A549 (cell line): Measurements from ENCODE around the gene GPBP1L1. TPM values are rescaled to one million over a fixed set of nuclear protein-coding genes. Genes with fewer than 3 reads are reported as not detected.

ENCODE experiments used
- ATAC-seq, 2 experiments: fragments of 200-7000 bp in 1 of 2; fragments of >200 bp in 1 of 2; cut with Nextera tagmentation in 1 of 2; cut with Tn5 transposase in 1 of 2; 3 replicates each; pipeline versions ENCODE4 v1.8.0 to v1.9.1; 2018 to 2020; ENCODE audit warnings: mild to moderate bottlenecking in 1 of 2, moderate library complexity in 1 of 2
- CTCF ChIA-PET: fragments of 300-600 bp; sonication (Branson Sonifier 250); formaldehyde crosslinking; extraction: SDS; loops from one replicate; lab custom pipeline; 2021; ENCODE audit warnings: antibody characterized with exemption, inconsistent platforms; lab: Yijun Ruan, JAX
- POLR2A ChIA-PET: fragments of 350-600 bp; formaldehyde crosslinking; extraction: SDS; loops from one replicate; lab custom pipeline; 2021; ENCODE audit warnings: antibody characterized with exemption, inconsistent platforms; lab: Yijun Ruan, JAX
- DNase-seq, 2 experiments: peaks; one replicate each; pipeline versions ENCODE4 v3.0.0 to v3.0.0-alpha.2; 2011 to 2016; ENCODE audit warnings: low read depth in 1 of 2, low spot score in 1 of 2
- FAIRE-seq: peaks from 2 replicates; lab custom pipeline; 2011; peaks lifted over from hg19 to GRCh38; lab: Jason Lieb, UNC
- H3K27ac ChIP-seq, 2 experiments: fragments of >200 bp; sonication (Bioruptor Twin); formaldehyde crosslinking; 3 replicates each; pipeline ENCODE4 v1.5.1; 2016 to 2017
- H3K4me1 ChIP-seq: fragments of >200 bp; sonication (Bioruptor Twin); formaldehyde crosslinking; 3 replicates; pipeline ENCODE4 v1.6.1; 2016
- H3K4me2 ChIP-seq: fragments of >200 bp; sonication (Bioruptor Twin); formaldehyde crosslinking; 3 replicates; pipeline ENCODE4 v1.6.1; 2016
- H3K4me3 ChIP-seq: fragments of >200 bp; sonication (Bioruptor Twin); formaldehyde crosslinking; 3 replicates; pipeline ENCODE4 v1.5.1; 2016
- H3K9me3 ChIP-seq: fragments of >200 bp; sonication (Bioruptor Twin); formaldehyde crosslinking; 3 replicates; pipeline ENCODE4 v1.6.1; 2016
- CBX2 ChIP-seq: fragments of 200-600 bp; sonication (generic); IDR thresholded peaks from 2 replicates; pipeline ENCODE4 v1.6.1; 2016; ENCODE audit warnings: low read depth, mild to moderate bottlenecking, borderline replicate concordance
- FOSB ChIP-seq: fragments of 250-450 bp; sonication (Bioruptor Pico); IDR thresholded peaks from 2 replicates; pipeline ENCODE4 v1.5.0; 2020; ENCODE audit warnings: mild to moderate bottlenecking, moderate library complexity
- FOSL2 ChIP-seq, 2 experiments: fragments of 450-650 bp in 1 of 2; fragments of >200 bp in 1 of 2; sonication (Bioruptor Twin) in 1 of 2; formaldehyde crosslinking; IDR thresholded peaks; 2 replicates each; pipeline versions ENCODE4 v1.5.0 to v1.6.1; 2016 to 2020; ENCODE audit warnings: mild to moderate bottlenecking in 1 of 2, moderate library complexity in 1 of 2
- FOXS1 ChIP-seq: fragments of 250-450 bp; sonication (Bioruptor Pico); IDR thresholded peaks from 2 replicates; pipeline ENCODE4 v1.5.0; 2020; ENCODE audit warnings: mild to moderate bottlenecking, moderate library complexity
- HEYL ChIP-seq: fragments of 250-450 bp; sonication (Bioruptor Pico); IDR thresholded peaks from 2 replicates; pipeline ENCODE4 v1.8.0; 2021; ENCODE audit warnings: mild to moderate bottlenecking, moderate library complexity
- JUN ChIP-seq, 2 experiments: fragments of >200 bp; sonication (Bioruptor Twin); formaldehyde crosslinking; IDR thresholded peaks; 2 replicates in 1 of 2; 3 replicates in 1 of 2; pipeline ENCODE4 v1.6.1; 2016 to 2017
- JUNB ChIP-seq: fragments of >200 bp; sonication (Bioruptor Twin); formaldehyde crosslinking; IDR thresholded peaks from 2 replicates; pipeline ENCODE4 v1.6.1; 2016
- NFE2L2 ChIP-seq: fragments of 150-350 bp; conservative IDR thresholded peaks from 2 replicates; pipeline ENCODE4 v1.6.1; 2014; ENCODE audit warnings: low read length
- RARB ChIP-seq: fragments of 250-450 bp; sonication (Bioruptor Pico); IDR thresholded peaks from 2 replicates; pipeline ENCODE4 v1.8.0; 2021; ENCODE audit warnings: mild to moderate bottlenecking, moderate library complexity
- SMC3 ChIP-seq: fragments of >200 bp; sonication (Bioruptor Twin); formaldehyde crosslinking; IDR thresholded peaks from 3 replicates; pipeline ENCODE4 v1.6.1; 2018; ENCODE audit warnings: inconsistent platforms
- TFCP2L1 ChIP-seq: fragments of 250-450 bp; sonication (Bioruptor Pico); IDR thresholded peaks from 2 replicates; pipeline ENCODE4 v1.5.0; 2021; ENCODE audit warnings: mild to moderate bottlenecking
- ZC3H11A ChIP-seq: fragments of 450-650 bp; IDR thresholded peaks from 2 replicates; pipeline ENCODE4 v1.6.1; 2014; ENCODE audit warnings: antibody characterized with exemption, mild to moderate bottlenecking
- ZSCAN20 ChIP-seq: fragments of 250-450 bp; sonication (Bioruptor Pico); IDR thresholded peaks from 2 replicates; pipeline ENCODE4 v1.8.0; 2022; ENCODE audit warnings: mild to moderate bottlenecking, moderate library complexity
- WGBS: methylation state at CpG from one replicate; pipeline ENCODE4 v1.1.6; 2017; ENCODE audit errors: missing lambda C conversion rate; 5-methylcytosine and 5-hydroxymethylcytosine counted together
- polyA plus RNA-seq, 4 experiments: library from polyadenylated mRNA; depleted of rRNA in 3 of 4; stranded (reverse); fragments of >200 nt; fragmentation: RNase III in 1 of 4; extraction: RNeasy Plus Mini Kit Qiagen cat#74134 plus additional on column Dnase treatment in 1 of 4; gene quantifications; 2 replicates in 3 of 4; 3 replicates in 1 of 4; pipeline ENCODE4 v1.2.3, GENCODE V29; 2011 to 2017
- TF ChIP-seq, protein P1 (sequence below): fragments of 250-450 bp; sonication (Bioruptor Pico); IDR thresholded peaks from 2 replicates; pipeline ENCODE4 v1.5.0; 2020; ENCODE audit warnings: low read depth, mild to moderate bottlenecking, moderate library complexity
- TF ChIP-seq, protein P2 (sequence below): IDR thresholded peaks from 2 replicates; pipeline ENCODE4 v1.6.1; 2012; ENCODE audit warnings: low read depth, borderline replicate concordance
- TF ChIP-seq, protein P3 (sequence below): fragments of 450-650 bp; IDR thresholded peaks from 2 replicates; pipeline ENCODE4 v1.6.1; 2014; ENCODE audit warnings: antibody characterized with exemption
- TF ChIP-seq, protein P4 (sequence below): IDR thresholded peaks from 2 replicates; pipeline ENCODE4 v1.6.1; 2012
- TF ChIP-seq, protein P5 (sequence below): IDR thresholded peaks from 2 replicates; pipeline ENCODE4 v1.6.1; 2012
- TF ChIP-seq, protein P6 (sequence below): fragments of 250-450 bp; sonication (Bioruptor Pico); IDR thresholded peaks from 2 replicates; pipeline ENCODE4 v1.5.0; 2021; ENCODE audit warnings: mild to moderate bottlenecking, moderate library complexity, borderline replicate concordance
- TF ChIP-seq, protein P7 (sequence below): fragments of >200 bp; sonication (Bioruptor Twin); formaldehyde crosslinking; IDR thresholded peaks from 3 replicates; pipeline ENCODE4 v1.5.1; 2016

Gene GPBP1L1
- polyA plus RNA-seq, 2 of the 4 experiments (the other 2 are of a cell fraction), result 50.9 to 74.0 TPM

DNA sequence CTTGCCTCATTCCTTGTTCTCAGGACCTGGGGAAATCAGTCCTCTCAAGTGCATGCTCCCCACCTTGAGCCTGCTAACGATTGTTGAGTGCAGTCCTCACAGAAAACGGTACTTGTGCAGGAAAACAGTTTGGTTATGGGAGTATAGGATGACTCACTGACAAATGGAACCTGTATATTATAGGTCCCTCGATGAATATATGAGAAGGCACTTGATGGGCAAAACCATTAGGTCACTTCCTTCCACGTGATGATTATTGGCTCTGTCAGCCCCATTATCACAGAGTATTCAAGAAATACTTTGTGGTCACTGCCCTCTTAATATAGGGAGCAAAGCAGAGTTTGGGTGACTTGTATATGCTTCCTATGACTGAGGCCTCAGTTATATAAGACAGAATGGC is 68.7 kb downstream of the GPBP1L1 start:
- no peak overlapping the region for H3K4me3 ChIP-seq
- ChIA-PET POLR2A (no interaction called here), CTCF (no interaction called here)
- TF ChIP-seq, protein P1, sequence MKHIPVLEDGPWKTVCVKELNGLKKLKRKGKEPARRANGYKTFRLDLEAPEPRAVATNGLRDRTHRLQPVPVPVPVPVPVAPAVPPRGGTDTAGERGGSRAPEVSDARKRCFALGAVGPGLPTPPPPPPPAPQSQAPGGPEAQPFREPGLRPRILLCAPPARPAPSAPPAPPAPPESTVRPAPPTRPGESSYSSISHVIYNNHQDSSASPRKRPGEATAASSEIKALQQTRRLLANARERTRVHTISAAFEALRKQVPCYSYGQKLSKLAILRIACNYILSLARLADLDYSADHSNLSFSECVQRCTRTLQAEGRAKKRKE (CRISPR knock-in tag), result no peak
- TF ChIP-seq FOXS1, result no peak
- TF ChIP-seq, protein P2, sequence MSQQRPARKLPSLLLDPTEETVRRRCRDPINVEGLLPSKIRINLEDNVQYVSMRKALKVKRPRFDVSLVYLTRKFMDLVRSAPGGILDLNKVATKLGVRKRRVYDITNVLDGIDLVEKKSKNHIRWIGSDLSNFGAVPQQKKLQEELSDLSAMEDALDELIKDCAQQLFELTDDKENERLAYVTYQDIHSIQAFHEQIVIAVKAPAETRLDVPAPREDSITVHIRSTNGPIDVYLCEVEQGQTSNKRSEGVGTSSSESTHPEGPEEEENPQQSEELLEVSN, result no peak
- TF ChIP-seq, protein P3, sequence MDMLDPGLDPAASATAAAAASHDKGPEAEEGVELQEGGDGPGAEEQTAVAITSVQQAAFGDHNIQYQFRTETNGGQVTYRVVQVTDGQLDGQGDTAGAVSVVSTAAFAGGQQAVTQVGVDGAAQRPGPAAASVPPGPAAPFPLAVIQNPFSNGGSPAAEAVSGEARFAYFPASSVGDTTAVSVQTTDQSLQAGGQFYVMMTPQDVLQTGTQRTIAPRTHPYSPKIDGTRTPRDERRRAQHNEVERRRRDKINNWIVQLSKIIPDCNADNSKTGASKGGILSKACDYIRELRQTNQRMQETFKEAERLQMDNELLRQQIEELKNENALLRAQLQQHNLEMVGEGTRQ, result no peak
- no peak for TF ChIP-seq TFCP2L1 (CRISPR knock-in tag)
- TF ChIP-seq, protein P4, sequence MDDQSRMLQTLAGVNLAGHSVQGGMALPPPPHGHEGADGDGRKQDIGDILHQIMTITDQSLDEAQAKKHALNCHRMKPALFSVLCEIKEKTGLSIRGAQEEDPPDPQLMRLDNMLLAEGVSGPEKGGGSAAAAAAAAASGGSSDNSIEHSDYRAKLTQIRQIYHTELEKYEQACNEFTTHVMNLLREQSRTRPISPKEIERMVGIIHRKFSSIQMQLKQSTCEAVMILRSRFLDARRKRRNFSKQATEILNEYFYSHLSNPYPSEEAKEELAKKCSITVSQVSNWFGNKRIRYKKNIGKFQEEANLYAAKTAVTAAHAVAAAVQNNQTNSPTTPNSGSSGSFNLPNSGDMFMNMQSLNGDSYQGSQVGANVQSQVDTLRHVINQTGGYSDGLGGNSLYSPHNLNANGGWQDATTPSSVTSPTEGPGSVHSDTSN, result no peak
- no peak for TF ChIP-seq ZSCAN20
- TF ChIP-seq, protein P5, sequence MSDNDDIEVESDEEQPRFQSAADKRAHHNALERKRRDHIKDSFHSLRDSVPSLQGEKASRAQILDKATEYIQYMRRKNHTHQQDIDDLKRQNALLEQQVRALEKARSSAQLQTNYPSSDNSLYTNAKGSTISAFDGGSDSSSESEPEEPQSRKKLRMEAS, result no peak
- no peak for TF ChIP-seq ZC3H11A
- no peak for TF ChIP-seq NFE2L2
- no peak for TF ChIP-seq SMC3
- no peak for TF ChIP-seq JUNB
- no peak for TF ChIP-seq RARB
- TF ChIP-seq FOSL2 (IDR thresholded peaks at IDR 0.05), result no peak
- TF ChIP-seq FOSL2 (CRISPR knock-in tag; IDR thresholded peaks at IDR 0.05), result no peak
- TF ChIP-seq JUN (IDR thresholded peaks at IDR 0.05), result no peak
- no peak for ATAC-seq
- H3K4me1 ChIP-seq, result no peaks in the 10 kb centered on the region
- H3K4me2 ChIP-seq, result no peak overlapping the region
- H3K27ac ChIP-seq, result no peak overlapping the region
- no peak for FAIRE-seq
- DNase-seq, result no peak
- H3K9me3 ChIP-seq, result no peaks in the 10 kb centered on the region
- WGBS, result 63% methylated on average over 4 of the region's 4 CpGs

DNA sequence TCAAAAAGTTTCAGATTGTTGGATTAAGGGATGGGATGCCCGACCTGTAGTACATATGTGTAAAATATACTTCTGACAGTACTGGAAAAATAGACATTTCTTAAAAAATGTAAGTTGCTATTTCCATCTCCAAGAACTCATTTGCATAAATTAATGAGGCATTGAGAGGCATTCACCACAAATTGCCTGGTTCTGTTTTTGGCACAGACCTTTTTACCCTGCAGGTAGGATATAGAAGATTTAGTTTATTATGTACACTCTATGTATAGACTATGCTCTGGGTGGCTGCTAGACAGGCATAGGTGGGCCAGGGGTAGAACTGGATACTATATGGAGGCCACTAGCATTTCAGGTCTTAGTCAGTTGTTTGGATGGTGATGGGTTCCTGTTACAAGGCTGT is 70.4 kb downstream of the GPBP1L1 start:
- no peak for FAIRE-seq
- POLR2A ChIA-PET, result no interaction called here
- TF ChIP-seq HEYL (no peak), CBX2 (no peak), FOSB (CRISPR knock-in tag) (no peak)
- TF ChIP-seq, protein P6, sequence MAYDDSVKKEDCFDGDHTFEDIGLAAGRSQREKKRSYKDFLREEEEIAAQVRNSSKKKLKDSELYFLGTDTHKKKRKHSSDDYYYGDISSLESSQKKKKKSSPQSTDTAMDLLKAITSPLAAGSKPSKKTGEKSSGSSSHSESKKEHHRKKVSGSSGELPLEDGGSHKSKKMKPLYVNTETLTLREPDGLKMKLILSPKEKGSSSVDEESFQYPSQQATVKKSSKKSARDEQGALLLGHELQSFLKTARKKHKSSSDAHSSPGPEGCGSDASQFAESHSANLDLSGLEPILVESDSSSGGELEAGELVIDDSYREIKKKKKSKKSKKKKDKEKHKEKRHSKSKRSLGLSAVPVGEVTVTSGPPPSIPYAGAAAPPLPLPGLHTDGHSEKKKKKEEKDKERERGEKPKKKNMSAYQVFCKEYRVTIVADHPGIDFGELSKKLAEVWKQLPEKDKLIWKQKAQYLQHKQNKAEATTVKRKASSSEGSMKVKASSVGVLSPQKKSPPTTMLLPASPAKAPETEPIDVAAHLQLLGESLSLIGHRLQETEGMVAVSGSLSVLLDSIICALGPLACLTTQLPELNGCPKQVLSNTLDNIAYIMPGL (CRISPR knock-in tag), result no peak
- TF ChIP-seq, protein P7, sequence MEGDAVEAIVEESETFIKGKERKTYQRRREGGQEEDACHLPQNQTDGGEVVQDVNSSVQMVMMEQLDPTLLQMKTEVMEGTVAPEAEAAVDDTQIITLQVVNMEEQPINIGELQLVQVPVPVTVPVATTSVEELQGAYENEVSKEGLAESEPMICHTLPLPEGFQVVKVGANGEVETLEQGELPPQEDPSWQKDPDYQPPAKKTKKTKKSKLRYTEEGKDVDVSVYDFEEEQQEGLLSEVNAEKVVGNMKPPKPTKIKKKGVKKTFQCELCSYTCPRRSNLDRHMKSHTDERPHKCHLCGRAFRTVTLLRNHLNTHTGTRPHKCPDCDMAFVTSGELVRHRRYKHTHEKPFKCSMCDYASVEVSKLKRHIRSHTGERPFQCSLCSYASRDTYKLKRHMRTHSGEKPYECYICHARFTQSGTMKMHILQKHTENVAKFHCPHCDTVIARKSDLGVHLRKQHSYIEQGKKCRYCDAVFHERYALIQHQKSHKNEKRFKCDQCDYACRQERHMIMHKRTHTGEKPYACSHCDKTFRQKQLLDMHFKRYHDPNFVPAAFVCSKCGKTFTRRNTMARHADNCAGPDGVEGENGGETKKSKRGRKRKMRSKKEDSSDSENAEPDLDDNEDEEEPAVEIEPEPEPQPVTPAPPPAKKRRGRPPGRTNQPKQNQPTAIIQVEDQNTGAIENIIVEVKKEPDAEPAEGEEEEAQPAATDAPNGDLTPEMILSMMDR, result no peak
- TF ChIP-seq, all 56 proteins: peak for 0
- no peak overlapping the region for H3K27ac ChIP-seq
- H3K4me1 ChIP-seq, result no peaks in the 10 kb centered on the region
- DNase-seq (no peak), ATAC-seq (no peak)
- H3K4me2 ChIP-seq, result no peak overlapping the region
- no peak overlapping the region for H3K4me3 ChIP-seq
- WGBS, result 100% methylated on average over 1 of the region's 1 CpG
- CTCF ChIA-PET, result no interaction called here
- no peaks in the 10 kb centered on the region for H3K9me3 ChIP-seq
